ENCODE results near the gene LTO1. TPM values are rescaled to one million over a fixed set of nuclear protein-coding genes. Genes with fewer than 3 reads are reported as not detected.

The LTO1 gene
- total RNA-seq, 1 experiment from 2014 or later: 25.3 TPM

DNA sequence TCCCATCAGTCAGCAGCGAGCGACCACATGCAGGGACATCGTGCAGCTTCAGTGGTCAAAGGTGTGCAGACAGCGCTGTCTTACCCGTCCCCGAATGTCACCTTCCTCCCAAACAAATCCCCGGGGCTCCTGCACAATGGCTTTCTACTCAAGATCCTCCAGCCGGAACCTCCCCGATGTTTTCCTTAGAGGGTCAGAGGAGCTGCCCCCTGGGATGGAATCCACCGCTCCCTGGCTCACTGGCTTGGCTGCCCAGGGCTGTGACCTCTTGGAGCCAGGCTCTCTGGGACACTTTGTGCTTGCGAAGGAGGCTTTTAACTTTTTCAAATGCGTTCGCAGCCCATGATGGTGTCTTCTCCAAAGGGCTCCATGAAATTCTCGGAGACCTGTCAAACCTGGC, 46.0 kb upstream of the LTO1 start:
- no peak overlapping the region for H4K8ac ChIP-seq (replicated peaks; ENCODE audit: insufficient read length, low read depth, low read length)
- no peak overlapping the region for H2BK12ac ChIP-seq (ENCODE audit: insufficient read length, low read depth, low read length)
- no peaks in the 10 kb centered on the region; a peak in 1 of 5 replicates for H3K9me3 Mint-ChIP-seq
- no peak overlapping the region for H4K5ac ChIP-seq (ENCODE audit: insufficient read length, low read depth, low read length)
- no peak overlapping the region for H3K56ac ChIP-seq (ENCODE audit: insufficient read length, low read depth, low read length)
- no peak overlapping the region for H3K14ac ChIP-seq (ENCODE audit: insufficient read depth, low read length)
- no peaks in the 10 kb centered on the region for H3K79me2 ChIP-seq (ENCODE audit: insufficient read depth, low read length)
- H3K27ac ChIP-seq (ENCODE audit: insufficient read length, low read depth, low read length): no peak overlapping the region
- no peak overlapping the region for H3K4me3 Mint-ChIP-seq
- no peak overlapping the region for H3K23ac ChIP-seq (ENCODE audit: insufficient read length, low read depth, low read length)
- TF ChIP-seq, protein P1, sequence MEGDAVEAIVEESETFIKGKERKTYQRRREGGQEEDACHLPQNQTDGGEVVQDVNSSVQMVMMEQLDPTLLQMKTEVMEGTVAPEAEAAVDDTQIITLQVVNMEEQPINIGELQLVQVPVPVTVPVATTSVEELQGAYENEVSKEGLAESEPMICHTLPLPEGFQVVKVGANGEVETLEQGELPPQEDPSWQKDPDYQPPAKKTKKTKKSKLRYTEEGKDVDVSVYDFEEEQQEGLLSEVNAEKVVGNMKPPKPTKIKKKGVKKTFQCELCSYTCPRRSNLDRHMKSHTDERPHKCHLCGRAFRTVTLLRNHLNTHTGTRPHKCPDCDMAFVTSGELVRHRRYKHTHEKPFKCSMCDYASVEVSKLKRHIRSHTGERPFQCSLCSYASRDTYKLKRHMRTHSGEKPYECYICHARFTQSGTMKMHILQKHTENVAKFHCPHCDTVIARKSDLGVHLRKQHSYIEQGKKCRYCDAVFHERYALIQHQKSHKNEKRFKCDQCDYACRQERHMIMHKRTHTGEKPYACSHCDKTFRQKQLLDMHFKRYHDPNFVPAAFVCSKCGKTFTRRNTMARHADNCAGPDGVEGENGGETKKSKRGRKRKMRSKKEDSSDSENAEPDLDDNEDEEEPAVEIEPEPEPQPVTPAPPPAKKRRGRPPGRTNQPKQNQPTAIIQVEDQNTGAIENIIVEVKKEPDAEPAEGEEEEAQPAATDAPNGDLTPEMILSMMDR (conservative IDR thresholded peaks at IDR 0.05): no peak
- no peak overlapping the region for H3T11ph ChIP-seq (ENCODE audit: low read length)
- H3K27me3 ChIP-seq (ENCODE audit: insufficient read depth, low read length): no peaks in the 10 kb centered on the region; the same call in 1 of the 2 replicates
- H3K4me2 ChIP-seq (ENCODE audit: insufficient read depth, insufficient read length, low read length): no peak overlapping the region
- no peaks in the 10 kb centered on the region for H3K79me1 ChIP-seq (ENCODE audit: insufficient read depth, low read depth, low read length, poor library complexity, severe bottlenecking)
- H3K9me3 ChIP-seq (ENCODE audit: control insufficient read depth, low read depth, low read length): no peaks in the 10 kb centered on the region
- H4K91ac ChIP-seq (ENCODE audit: insufficient read length, low read depth, low read length): no peak overlapping the region
- H2AK5ac ChIP-seq (ENCODE audit: insufficient read length, low read length): no peak overlapping the region
- no peaks in the 10 kb centered on the region for H3K4me1 ChIP-seq (ENCODE audit: insufficient read depth, low read length)
- no peak overlapping the region for H2AFZ ChIP-seq (ENCODE audit: low read length)
- H2BK120ac ChIP-seq (ENCODE audit: low read depth, low read length, poor library complexity, severe bottlenecking): no peak overlapping the region
- no peak overlapping the region for H3K9ac ChIP-seq (ENCODE audit: extremely low read depth, insufficient read length, low read length)
- H3K23me2 ChIP-seq (ENCODE audit: insufficient read length, low read depth, low read length, poor library complexity, severe bottlenecking): no peaks in the 10 kb centered on the region
- no peak overlapping the region for H3K18ac ChIP-seq (ENCODE audit: insufficient read length, low read depth, low read length)
- H2BK5ac ChIP-seq (ENCODE audit: insufficient read length, low read length): no peak overlapping the region
- H3K27me3 Mint-ChIP-seq (ENCODE audit: low read depth): peaks cover 52% of the 10 kb centered on the region
- H3K27ac Mint-ChIP-seq: no peak overlapping the region
- H3K4ac ChIP-seq (ENCODE audit: low read depth, low read length): no peak overlapping the region
- no CpG with 5 or more reads among the region's 14 CpGs for WGBS (ENCODE audit: extremely low coverage, insufficient read length, low lambda C conversion rate)
- peaks cover 8 to 15% of the 10 kb centered on the region in 2 experiments for H3K4me1 Mint-ChIP-seq
- H4K20me1 ChIP-seq (ENCODE audit: control insufficient read depth, insufficient read depth, insufficient read length): no peaks in the 10 kb centered on the region
- DNase-seq: no peak
- H3K36me3 Mint-ChIP-seq (ENCODE audit: insufficient read depth in 1 of 3, low read depth in 3 of 3): no peaks in the 10 kb centered on the region
- no peak overlapping the region for H2BK15ac ChIP-seq (ENCODE audit: low read depth, low read length)
- H2BK20ac ChIP-seq (ENCODE audit: low read depth, low read length, poor library complexity, severe bottlenecking): no peak overlapping the region
